SH-SY5Y (cell line): ENCODE data around the gene NRDE2.

Experiments
- GATA2 ChIP-seq: IDR thresholded peaks from 2 replicates; pipeline ENCODE4 v1.6.1; 2011; ENCODE audit warnings: mild to moderate bottlenecking, low read depth, low read length
- GATA3 ChIP-seq: IDR thresholded peaks from 2 replicates; pipeline ENCODE4 v1.6.1; 2011; ENCODE audit warnings: low read depth, mild to moderate bottlenecking, low read length, moderate library complexity

GRCh38 chr14:90330203-90331196, 1.2 kb downstream of the NRDE2 start:
- TF ChIP-seq GATA2 (no peak), GATA3 (no peak)
